AML-193 (cell line): Measurements from ENCODE around the gene TFAM.

Source experiments
- DNase-seq, 2 experiments: peaks; one replicate each; lab custom pipeline; 2025; lab: John Stamatoyannopoulos, UW

The TFAM gene

GRCh38 chr10:58433571-58433970 lies 48.4 kb downstream of the TFAM start:
- DNase-seq, result no peak

GRCh38 chr10:58435297-58435985 lies 50.2 kb downstream of the TFAM start:
- no peak for DNase-seq

GRCh38 chr10:58436071-58436470 lies 50.9 kb downstream of the TFAM start:
- no peak for DNase-seq

DNA sequence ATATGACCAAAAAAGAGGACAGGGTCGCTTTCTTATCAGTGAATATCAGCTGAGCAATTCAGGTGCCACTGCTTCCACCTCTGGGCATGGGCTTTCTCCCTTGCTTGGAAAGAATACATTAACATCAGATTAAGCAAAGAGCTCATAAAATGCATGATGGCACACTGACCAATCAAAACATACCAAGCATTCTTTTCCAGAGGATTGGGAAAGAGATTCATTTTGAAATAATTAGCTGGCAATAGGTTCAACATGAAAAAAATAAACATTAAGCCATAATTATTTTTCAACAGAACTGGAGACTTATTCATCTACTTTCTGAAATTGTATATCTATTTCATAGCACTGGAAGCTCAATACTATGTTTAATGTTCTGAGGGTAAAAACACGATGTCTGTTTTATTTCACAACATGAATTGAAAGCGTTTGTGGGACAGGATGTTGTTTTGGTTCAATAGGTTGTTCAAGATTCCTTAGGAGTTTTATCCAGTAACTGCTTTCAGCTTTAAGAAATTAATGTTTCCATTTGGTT lies 53.2 kb downstream of the TFAM start:
- no peak for DNase-seq

DNA sequence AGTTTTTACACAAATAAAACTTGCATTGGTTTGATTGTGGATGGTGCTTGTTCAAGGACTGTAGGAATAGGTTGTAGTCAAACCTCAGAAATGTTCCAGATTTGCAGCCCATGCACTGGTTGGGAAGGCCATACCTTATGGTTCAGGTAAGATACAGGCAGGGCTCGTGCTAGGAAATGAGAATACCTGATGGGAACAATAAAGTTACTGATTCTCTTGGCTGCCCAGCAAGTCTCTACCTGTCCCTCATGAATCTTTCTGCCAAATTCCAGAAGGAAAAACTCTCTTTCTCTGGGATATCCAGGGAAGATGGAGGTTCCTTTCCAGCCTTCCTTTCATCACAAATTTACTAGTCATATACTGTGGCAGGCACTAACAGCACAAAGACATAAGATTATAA lies 53.8 kb downstream of the TFAM start:
- no peak for DNase-seq

- DNase-seq, result no peak
Measured at GRCh38 chr10:58439632-58440364, 54.6 kb downstream of the TFAM start.

DNA sequence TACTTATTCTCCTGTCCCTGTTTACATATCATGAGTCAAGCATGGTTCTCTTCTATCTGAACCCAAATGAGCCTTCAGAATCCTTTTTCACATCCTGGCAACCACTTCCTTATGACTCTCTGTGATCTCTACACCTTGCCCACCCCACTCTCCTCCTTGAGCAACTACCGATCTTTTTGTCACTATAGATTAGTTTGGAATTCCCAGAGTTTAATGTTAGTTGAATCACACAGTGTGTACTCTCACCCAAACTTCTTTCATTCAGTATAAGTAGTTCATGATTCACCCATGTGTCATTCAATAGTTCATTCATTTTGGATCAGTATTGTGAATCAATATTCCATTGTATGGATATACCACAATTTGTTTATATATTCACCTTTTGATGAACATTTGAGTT lies 55.3 kb downstream of the TFAM start:
- no peak for DNase-seq

GRCh38 chr10:58444321-58444720 lies 59.1 kb downstream of the TFAM start:
- DNase-seq, result no peak

- no peak for DNase-seq
Measured at GRCh38 chr10:58444876-58445275, 59.7 kb downstream of the TFAM start.

DNA sequence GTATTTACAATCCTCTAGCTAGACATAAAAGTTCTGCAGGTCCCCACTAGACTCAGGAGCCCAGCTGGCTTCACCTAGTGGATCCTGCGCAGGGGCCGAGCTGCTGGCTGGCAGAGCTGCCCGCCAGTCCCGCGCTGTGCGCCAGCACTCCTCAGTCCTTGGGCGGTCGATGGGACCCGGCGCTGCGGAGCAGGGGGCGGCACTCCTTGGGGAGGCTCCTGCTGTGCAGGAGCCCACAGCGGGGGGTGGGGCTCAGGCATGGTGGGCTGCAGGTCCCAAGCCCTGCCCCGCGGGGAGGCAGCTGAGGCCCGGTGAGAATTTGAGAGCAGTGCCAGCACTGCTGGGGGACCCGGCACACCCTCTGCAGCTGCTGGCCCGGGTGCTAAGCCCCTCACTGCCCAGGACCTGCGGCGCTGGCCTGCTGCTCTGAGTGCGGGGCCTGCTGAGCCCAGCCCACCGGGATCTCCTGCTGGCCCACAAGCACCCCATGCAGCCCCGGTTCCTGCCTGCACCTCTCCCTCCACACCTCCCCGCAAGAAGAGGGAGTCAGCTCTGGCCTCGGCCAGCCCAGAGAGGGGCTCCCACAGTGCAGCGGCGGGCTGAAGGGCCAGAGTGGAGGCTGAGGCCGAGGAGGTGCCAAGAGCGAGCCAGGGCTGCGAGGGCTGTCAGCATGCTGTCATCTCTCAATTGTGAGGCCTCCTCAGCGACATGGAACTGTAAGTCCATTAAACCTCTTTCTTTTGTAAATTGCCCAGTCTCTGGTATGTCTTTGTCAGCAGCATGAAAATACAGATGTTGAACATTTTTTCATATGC lies 63.1 kb downstream of the TFAM start:
- no peak for DNase-seq
